OCI-LY7 (cell line): Measurements from ENCODE around the gene OR10A3.

Source experiments
- EZH2phosphoT487 ChIP-seq: fragments of 200-600 bp; sonication (generic); IDR thresholded peaks from 2 replicates; pipeline ENCODE4 v1.6.1; 2018; ENCODE audit warnings: low read depth, borderline replicate concordance, mild to moderate bottlenecking, mixed run types, antibody characterized with exemption, low read length, moderate library complexity, mixed read lengths
- TF ChIP-seq, protein P1 (sequence below): fragments of 200-600 bp; sonication (generic); conservative IDR thresholded peaks from 2 replicates; pipeline ENCODE4 v1.5.1; 2014; ENCODE audit warnings: mild to moderate bottlenecking, antibody characterized with exemption, low read length, moderate library complexity, mixed read lengths

GRCh38 chr11:7941146-7941545 lies 362 bp downstream of the OR10A3 start:
- TF ChIP-seq, protein P1, sequence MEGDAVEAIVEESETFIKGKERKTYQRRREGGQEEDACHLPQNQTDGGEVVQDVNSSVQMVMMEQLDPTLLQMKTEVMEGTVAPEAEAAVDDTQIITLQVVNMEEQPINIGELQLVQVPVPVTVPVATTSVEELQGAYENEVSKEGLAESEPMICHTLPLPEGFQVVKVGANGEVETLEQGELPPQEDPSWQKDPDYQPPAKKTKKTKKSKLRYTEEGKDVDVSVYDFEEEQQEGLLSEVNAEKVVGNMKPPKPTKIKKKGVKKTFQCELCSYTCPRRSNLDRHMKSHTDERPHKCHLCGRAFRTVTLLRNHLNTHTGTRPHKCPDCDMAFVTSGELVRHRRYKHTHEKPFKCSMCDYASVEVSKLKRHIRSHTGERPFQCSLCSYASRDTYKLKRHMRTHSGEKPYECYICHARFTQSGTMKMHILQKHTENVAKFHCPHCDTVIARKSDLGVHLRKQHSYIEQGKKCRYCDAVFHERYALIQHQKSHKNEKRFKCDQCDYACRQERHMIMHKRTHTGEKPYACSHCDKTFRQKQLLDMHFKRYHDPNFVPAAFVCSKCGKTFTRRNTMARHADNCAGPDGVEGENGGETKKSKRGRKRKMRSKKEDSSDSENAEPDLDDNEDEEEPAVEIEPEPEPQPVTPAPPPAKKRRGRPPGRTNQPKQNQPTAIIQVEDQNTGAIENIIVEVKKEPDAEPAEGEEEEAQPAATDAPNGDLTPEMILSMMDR, result no peak
- no peak for TF ChIP-seq EZH2phosphoT487
